Small intestine (tissue), 7 donors: ENCODE measurements around the gene GPLD1. TPM values are rescaled to one million over a fixed set of nuclear protein-coding genes. Genes with fewer than 3 reads are reported as not detected.

Source experiments
- DNase-seq, 2 donors: peaks; one replicate each; pipeline versions ENCODE4 v3.0.0 to v3.0.0-alpha.2; 2013
- FAIRE-seq: peaks from 2 replicates; lab custom pipeline; 2012; peaks lifted over from hg19 to GRCh38; lab: Jason Lieb, UNC
- H3K27ac ChIP-seq, 3 donors: one replicate each; pipeline ENCODE4 v1.5.1; 2013; ENCODE audit warnings: low read length in 2 of 3, mild to moderate bottlenecking in 2 of 3, control low read depth in 1 of 3, inconsistent platforms in 1 of 3, low read depth in 1 of 3, moderate library complexity in 1 of 3
- H3K27me3 ChIP-seq, 3 donors: one replicate each; pipeline ENCODE4 v1.6.1; 2013; ENCODE audit warnings: low read length in 3 of 3, inconsistent platforms in 1 of 3; ENCODE audit not compliant: control insufficient read depth in 3 of 3, insufficient read depth in 3 of 3
- H3K36me3 ChIP-seq, 3 donors: one replicate each; pipeline ENCODE4 v1.6.1; 2013; ENCODE audit warnings: low read length in 3 of 3, inconsistent platforms in 1 of 3, low read depth in 1 of 3, mild to moderate bottlenecking in 1 of 3, moderate library complexity in 1 of 3; ENCODE audit not compliant: control insufficient read depth in 3 of 3, insufficient read depth in 2 of 3
- H3K4me1 ChIP-seq, 3 donors: one replicate each; pipeline ENCODE4 v1.6.1; 2013; ENCODE audit warnings: low read length in 2 of 3, inconsistent platforms in 1 of 3, low read depth in 1 of 3, mild to moderate bottlenecking in 1 of 3, moderate library complexity in 1 of 3; ENCODE audit not compliant: control insufficient read depth in 3 of 3, insufficient read depth in 2 of 3
- H3K4me3 ChIP-seq, 3 donors: one replicate each; pipeline ENCODE4 v1.5.1; 2013; ENCODE audit warnings: low read length in 3 of 3, control low read depth in 1 of 3, inconsistent platforms in 1 of 3, low read depth in 1 of 3, mild to moderate bottlenecking in 1 of 3, moderate library complexity in 1 of 3
- H3K9me3 ChIP-seq, 2 donors: one replicate each; pipeline ENCODE4 v1.6.1; 2013; ENCODE audit warnings: low read depth in 1 of 2, low read length in 1 of 2; ENCODE audit not compliant: control insufficient read depth in 2 of 2, insufficient read depth in 1 of 2
- WGBS, 3 donors: extraction: QIAGEN DNeasy Blood & Tissue Kit; methylation state at CpG; one replicate each; pipeline ENCODE4 v1.1.7; 2013; 5-methylcytosine and 5-hydroxymethylcytosine counted together
- polyA plus RNA-seq, 4 donors: library from polyadenylated mRNA; stranded (reverse) in 3 of 4; unstranded in 1 of 4; fragments of 200-250 nt in 3 of 4; fragments of 120-200 nt in 1 of 4; gene quantifications; one replicate each; pipeline versions ENCODE4 v1.2.1 to v1.2.3, GENCODE V29; 2013
- donor health status: healthy with polysubstance abuse.
- donor health status: control.
- donor health status: control.
- donor health status: Bipolar disorder and iron deficiency.
- donor health status: healthy.

The GPLD1 gene
- polyA plus RNA-seq, 4 donors: 0.28 to 1.4 TPM; not detected in 2

- Histone ChIP-seq H3K36me3 (no peaks in the 10 kb centered on the region), H3K9me3 (no peaks in the 10 kb centered on the region), H3K27me3 (no peaks in the 10 kb centered on the region), H3K4me3 (no peak overlapping the region), H3K4me1 (no peaks in the 10 kb centered on the region), H3K27ac (no peak overlapping the region)
- DNase-seq: no peak
- no peak for FAIRE-seq
- 89 to 91% (median 89%) methylated on average over 5 of the region's 5 CpGs for WGBS, 3 donors
Measured at GRCh38 chr6:24481449-24481848, 7.9 kb downstream of the GPLD1 start.

- Histone ChIP-seq H3K36me3 (no peaks in the 10 kb centered on the region), H3K27me3 (no peaks in the 10 kb centered on the region), H3K4me3 (no peak overlapping the region), H3K27ac (no peak overlapping the region), H3K9me3 (no peaks in the 10 kb centered on the region), H3K4me1 (no peaks in the 10 kb centered on the region)
- WGBS, 3 donors: 86 to 90% (median 89%) methylated on average over 9 of the region's 9 CpGs
- DNase-seq: no peak
- FAIRE-seq: no peak
Measured at GRCh38 chr6:24480705-24481104, 8.7 kb downstream of the GPLD1 start.

GRCh38 chr6:24478903-24479302, 10.5 kb downstream of the GPLD1 start:
- FAIRE-seq: no peak
- Histone ChIP-seq H3K9me3 (no peaks in the 10 kb centered on the region), H3K27ac (no peak overlapping the region), H3K36me3 (no peaks in the 10 kb centered on the region), H3K4me1 (no peaks in the 10 kb centered on the region), H3K27me3 (no peaks in the 10 kb centered on the region), H3K4me3 (no peak overlapping the region)
- no peak for DNase-seq
- WGBS, 3 donors: 59 to 80% (median 71%) methylated on average over 4 of the region's 4 CpGs

GRCh38 chr6:24477070-24477469, 12.3 kb downstream of the GPLD1 start:
- Histone ChIP-seq H3K36me3 (no peaks in the 10 kb centered on the region), H3K27ac (no peak overlapping the region), H3K9me3 (no peaks in the 10 kb centered on the region), H3K27me3 (no peaks in the 10 kb centered on the region), H3K4me3 (no peak overlapping the region), H3K4me1 (no peaks in the 10 kb centered on the region)
- WGBS, 3 donors: 95 to 100% (median 96%) methylated on average over 1 of the region's 1 CpG
- DNase-seq (no peak), FAIRE-seq (no peak)

GRCh38 chr6:24476631-24477030, 12.7 kb downstream of the GPLD1 start:
- 92 to 93% (median 93%) methylated on average over 6 of the region's 6 CpGs for WGBS, 3 donors
- H3K9me3 ChIP-seq: no peaks in the 10 kb centered on the region
- H3K4me3 ChIP-seq: no peak overlapping the region
- DNase-seq (no peak), FAIRE-seq (no peak)
- no peaks in the 10 kb centered on the region for H3K4me1 ChIP-seq
- no peaks in the 10 kb centered on the region for H3K27me3 ChIP-seq
- no peaks in the 10 kb centered on the region for H3K36me3 ChIP-seq
- H3K27ac ChIP-seq: no peak overlapping the region

GRCh38 chr6:24472181-24472580, 17.2 kb downstream of the GPLD1 start:
- Histone ChIP-seq H3K27me3 (no peaks in the 10 kb centered on the region), H3K4me1 (no peaks in the 10 kb centered on the region), H3K36me3 (no peaks in the 10 kb centered on the region), H3K27ac (no peak overlapping the region), H3K4me3 (no peak overlapping the region), H3K9me3 (no peaks in the 10 kb centered on the region)
- FAIRE-seq (no peak), DNase-seq (no peak)

GRCh38 chr6:24469811-24470210, 19.6 kb downstream of the GPLD1 start:
- no peak for FAIRE-seq
- DNase-seq: no peak

GRCh38 chr6:24464253-24465038, 24.9 kb downstream of the GPLD1 start:
- DNase-seq (no peak), FAIRE-seq (no peak)

More at GRCh38 chr6:24469811-24470210, 19.6 kb downstream of the GPLD1 start:
- Histone ChIP-seq H3K27ac (no peak overlapping the region), H3K36me3 (no peaks in the 10 kb centered on the region), H3K9me3 (no peaks in the 10 kb centered on the region), H3K4me3 (no peak overlapping the region), H3K27me3 (no peaks in the 10 kb centered on the region), H3K4me1 (no peaks in the 10 kb centered on the region)
- 83 to 87% (median 87%) methylated on average over 7 of the region's 7 CpGs for WGBS, 3 donors

GRCh38 chr6:24460966-24461365, 28.4 kb downstream of the GPLD1 start:
- no peaks in the 10 kb centered on the region for H3K9me3 ChIP-seq
- DNase-seq: no peak
- no peak for FAIRE-seq
- no peaks in the 10 kb centered on the region for H3K36me3 ChIP-seq
- no peaks in the 10 kb centered on the region for H3K4me1 ChIP-seq
- WGBS, 3 donors: 84 to 90% (median 87%) methylated on average over 4 of the region's 4 CpGs
- no peaks in the 10 kb centered on the region for H3K27me3 ChIP-seq
- no peak overlapping the region for H3K27ac ChIP-seq
- no peak overlapping the region for H3K4me3 ChIP-seq

More at GRCh38 chr6:24464253-24465038, 24.9 kb downstream of the GPLD1 start:
- WGBS, 3 donors: 86 to 88% (median 87%) methylated on average over 11 of the region's 11 CpGs
- Histone ChIP-seq H3K4me1 (no peaks in the 10 kb centered on the region), H3K36me3 (no peaks in the 10 kb centered on the region), H3K4me3 (no peak overlapping the region), H3K27me3 (no peaks in the 10 kb centered on the region), H3K27ac (no peak overlapping the region), H3K9me3 (no peaks in the 10 kb centered on the region)
